Adrenal gland (tissue), 5 donors: Measurements from ENCODE around the gene MRC1.

ENCODE experiments used
- CTCF ChIP-seq, 6 experiments: fragments of 450-650 bp in 4 of 6; fragments of 200-600 bp in 2 of 6; sonication (generic) in 1 of 6; IDR thresholded peaks; 1 replicate in 5 of 6; 2 replicates in 1 of 6; pipeline versions ENCODE4 v1.5.1 to v1.8.0; 2016 to 2021; ENCODE audit warnings: antibody characterized with exemption in 6 of 6, mild to moderate bottlenecking in 2 of 6, moderate library complexity in 1 of 6
- POLR2A ChIP-seq, 2 donors: fragments of 450-650 bp; IDR thresholded peaks; one replicate each; pipeline ENCODE4 v1.6.1; 2017; ENCODE audit warnings: antibody characterized with exemption in 2 of 2, mild to moderate bottlenecking in 2 of 2, moderate library complexity in 1 of 2
- donor health status: DM: no; HTN: no; CAD: no.

- TF ChIP-seq CTCF (IDR thresholded peaks at IDR 0.05) = no peak
- TF ChIP-seq POLR2A (IDR thresholded peaks at IDR 0.05) = no peak
These were observed 45.0 kb upstream of the MRC1 start for GRCh38 chr10:17764142-17764541.
